ENCODE measurements around the gene FAR2.

FAR2 gene

DNA sequence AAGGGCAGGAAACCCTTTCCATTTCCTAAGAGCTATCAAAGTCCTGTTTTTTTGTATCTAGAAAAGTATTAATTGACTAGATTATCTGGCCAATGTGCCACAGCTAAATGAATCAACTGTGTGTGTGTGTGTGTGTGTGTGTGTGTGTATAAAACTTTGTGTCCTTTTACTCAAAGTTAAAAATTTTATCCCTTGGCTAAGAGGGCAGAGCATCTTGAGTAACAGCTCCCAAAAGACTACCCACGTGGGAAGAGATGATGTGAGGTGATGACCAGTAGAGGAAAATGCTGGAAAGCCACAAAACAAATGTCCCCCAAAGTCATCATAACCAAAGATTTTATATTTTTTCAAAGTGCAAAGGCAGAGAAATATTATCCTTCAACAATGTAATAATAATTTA is 90.3 kb downstream of the FAR2 start:
- Histone ChIP-seq H3K79me2 (ENCODE audit: insufficient read depth, low read length) (no peaks in the 10 kb centered on the region), H4K20me1 (ENCODE audit: low read depth, low read length) (no peaks in the 10 kb centered on the region), H3K36me3 (ENCODE audit: low read length) (no peaks in the 10 kb centered on the region), H3K27me3 (ENCODE audit: low read length) (no peaks in the 10 kb centered on the region), H3K9me3 (ENCODE audit: insufficient read depth, low read length) (no peaks in the 10 kb centered on the region), H3K9ac (ENCODE audit: low read length) (no peak overlapping the region), H3F3A (ENCODE audit: insufficient read depth) (no peaks in the 10 kb centered on the region), H3K27ac (ENCODE audit: low read depth, low read length) (no peak overlapping the region), H3K9me2 (replicated peaks; ENCODE audit: insufficient read depth, low read length) (no peaks in the 10 kb centered on the region), H3K4me3 (ENCODE audit: insufficient read depth, low read length, poor library complexity, severe bottlenecking) (no peak overlapping the region), H2AFZ (ENCODE audit: low read depth, low read length, severe bottlenecking) (no peak overlapping the region), H3K4me2 (ENCODE audit: low read depth, low read length, poor library complexity, severe bottlenecking) (no peak overlapping the region)
- TF ChIP-seq, protein P1, sequence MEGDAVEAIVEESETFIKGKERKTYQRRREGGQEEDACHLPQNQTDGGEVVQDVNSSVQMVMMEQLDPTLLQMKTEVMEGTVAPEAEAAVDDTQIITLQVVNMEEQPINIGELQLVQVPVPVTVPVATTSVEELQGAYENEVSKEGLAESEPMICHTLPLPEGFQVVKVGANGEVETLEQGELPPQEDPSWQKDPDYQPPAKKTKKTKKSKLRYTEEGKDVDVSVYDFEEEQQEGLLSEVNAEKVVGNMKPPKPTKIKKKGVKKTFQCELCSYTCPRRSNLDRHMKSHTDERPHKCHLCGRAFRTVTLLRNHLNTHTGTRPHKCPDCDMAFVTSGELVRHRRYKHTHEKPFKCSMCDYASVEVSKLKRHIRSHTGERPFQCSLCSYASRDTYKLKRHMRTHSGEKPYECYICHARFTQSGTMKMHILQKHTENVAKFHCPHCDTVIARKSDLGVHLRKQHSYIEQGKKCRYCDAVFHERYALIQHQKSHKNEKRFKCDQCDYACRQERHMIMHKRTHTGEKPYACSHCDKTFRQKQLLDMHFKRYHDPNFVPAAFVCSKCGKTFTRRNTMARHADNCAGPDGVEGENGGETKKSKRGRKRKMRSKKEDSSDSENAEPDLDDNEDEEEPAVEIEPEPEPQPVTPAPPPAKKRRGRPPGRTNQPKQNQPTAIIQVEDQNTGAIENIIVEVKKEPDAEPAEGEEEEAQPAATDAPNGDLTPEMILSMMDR (IDR thresholded peaks at IDR 0.05; ENCODE audit: insufficient read depth, low read length, poor library complexity, severe bottlenecking), result no peak
- no peak for TF ChIP-seq EZH2phosphoT487 (conservative IDR thresholded peaks at IDR 0.05; ENCODE audit: low read length)

DNA sequence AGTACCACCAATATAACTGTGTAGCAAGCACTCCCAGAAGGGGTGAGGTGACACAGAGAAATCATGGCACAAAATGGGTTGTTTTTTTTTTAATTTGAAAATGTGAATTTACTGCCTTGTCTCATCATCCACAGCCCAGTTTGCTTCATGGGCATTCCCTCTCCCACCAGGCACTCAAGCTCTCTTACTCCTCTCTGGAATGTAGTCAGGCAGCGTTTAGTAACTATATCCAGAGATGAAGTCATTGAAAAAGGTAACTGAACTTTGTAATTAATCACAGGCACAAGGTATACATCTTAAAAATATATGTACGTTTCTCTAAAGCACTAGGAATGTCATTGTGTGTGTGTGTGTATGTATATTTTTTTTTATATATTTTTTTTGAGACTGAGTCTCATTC is 91.4 kb downstream of the FAR2 start:
- Histone ChIP-seq H3K4me2 (ENCODE audit: low read depth, low read length, poor library complexity, severe bottlenecking) (no peak overlapping the region), H3K27ac (ENCODE audit: low read depth, low read length) (no peak overlapping the region), H3K9me3 (ENCODE audit: insufficient read depth, low read length) (no peaks in the 10 kb centered on the region), H3K4me3 (ENCODE audit: insufficient read depth, low read length, poor library complexity, severe bottlenecking) (no peak overlapping the region), H3K27me3 (ENCODE audit: low read length) (no peaks in the 10 kb centered on the region), H3F3A (ENCODE audit: insufficient read depth) (no peaks in the 10 kb centered on the region), H3K79me2 (ENCODE audit: insufficient read depth, low read length) (no peaks in the 10 kb centered on the region), H3K36me3 (ENCODE audit: low read length) (no peaks in the 10 kb centered on the region), H3K9me2 (replicated peaks; ENCODE audit: insufficient read depth, low read length) (no peaks in the 10 kb centered on the region), H2AFZ (ENCODE audit: low read depth, low read length, severe bottlenecking) (no peak overlapping the region), H3K9ac (ENCODE audit: low read length) (no peak overlapping the region), H4K20me1 (ENCODE audit: low read depth, low read length) (no peaks in the 10 kb centered on the region)
- TF ChIP-seq EZH2phosphoT487 (conservative IDR thresholded peaks at IDR 0.05; ENCODE audit: low read length), result no peak

DNA sequence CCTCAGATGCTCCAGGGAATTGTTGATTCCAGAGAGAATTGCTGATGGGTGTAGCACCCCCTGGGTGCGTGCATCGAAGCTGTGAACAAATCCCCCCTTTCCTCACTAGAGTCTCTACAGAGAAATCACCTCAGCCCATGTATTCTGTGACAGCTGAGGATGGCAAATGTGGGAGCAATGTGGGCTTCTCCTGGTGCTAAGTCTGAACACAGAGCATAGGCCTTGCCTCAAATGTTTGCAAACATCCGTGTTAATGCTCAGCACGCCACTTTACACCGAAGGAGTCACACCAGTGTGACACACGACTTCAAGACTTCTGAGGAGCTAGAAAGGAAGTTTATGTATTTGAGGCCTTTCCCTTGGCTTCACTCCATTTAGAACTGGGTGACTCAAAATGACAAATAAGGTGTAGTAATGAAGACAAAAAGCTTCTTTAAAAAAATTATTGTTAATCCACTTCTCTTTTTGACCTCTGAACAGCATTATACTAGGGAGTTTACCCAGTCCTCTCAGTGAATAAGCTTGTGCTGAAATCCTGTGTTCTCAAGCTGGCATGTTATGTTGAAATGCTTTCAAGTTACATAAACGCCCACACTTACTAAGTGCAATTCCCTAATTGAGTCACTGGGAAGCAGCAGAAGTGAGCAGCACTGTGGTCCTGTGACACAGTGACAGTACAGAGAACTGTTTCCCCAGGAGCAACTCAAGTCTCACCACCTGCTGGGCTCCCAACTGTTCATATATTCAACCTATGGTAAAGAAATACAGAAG is 92.9 kb downstream of the FAR2 start:
- TF ChIP-seq EZH2phosphoT487 (conservative IDR thresholded peaks at IDR 0.05; ENCODE audit: low read length), result no peak
- TF ChIP-seq, protein P1 (IDR thresholded peaks at IDR 0.05; ENCODE audit: insufficient read depth, low read length, poor library complexity, severe bottlenecking), result no peak
- H3K9me2 ChIP-seq (replicated peaks; ENCODE audit: insufficient read depth, low read length), result no peaks in the 10 kb centered on the region
- H3K36me3 ChIP-seq (ENCODE audit: low read length), result no peaks in the 10 kb centered on the region
- no peak overlapping the region for H3K4me3 ChIP-seq (ENCODE audit: insufficient read depth, low read length, poor library complexity, severe bottlenecking)
- H2AFZ ChIP-seq (ENCODE audit: low read depth, low read length, severe bottlenecking), result no peak overlapping the region
- H3K27ac ChIP-seq (ENCODE audit: low read depth, low read length), result no peak overlapping the region
- no peaks in the 10 kb centered on the region for H3K27me3 ChIP-seq (ENCODE audit: low read length)
- H3F3A ChIP-seq (ENCODE audit: insufficient read depth), result no peaks in the 10 kb centered on the region
- no peaks in the 10 kb centered on the region for H3K9me3 ChIP-seq (ENCODE audit: insufficient read depth, low read length)
- no peaks in the 10 kb centered on the region for H4K20me1 ChIP-seq (ENCODE audit: low read depth, low read length)
- H3K9ac ChIP-seq (ENCODE audit: low read length), result no peak overlapping the region
- H3K4me2 ChIP-seq (ENCODE audit: low read depth, low read length, poor library complexity, severe bottlenecking), result no peak overlapping the region
- H3K79me2 ChIP-seq (ENCODE audit: insufficient read depth, low read length), result no peaks in the 10 kb centered on the region

DNA sequence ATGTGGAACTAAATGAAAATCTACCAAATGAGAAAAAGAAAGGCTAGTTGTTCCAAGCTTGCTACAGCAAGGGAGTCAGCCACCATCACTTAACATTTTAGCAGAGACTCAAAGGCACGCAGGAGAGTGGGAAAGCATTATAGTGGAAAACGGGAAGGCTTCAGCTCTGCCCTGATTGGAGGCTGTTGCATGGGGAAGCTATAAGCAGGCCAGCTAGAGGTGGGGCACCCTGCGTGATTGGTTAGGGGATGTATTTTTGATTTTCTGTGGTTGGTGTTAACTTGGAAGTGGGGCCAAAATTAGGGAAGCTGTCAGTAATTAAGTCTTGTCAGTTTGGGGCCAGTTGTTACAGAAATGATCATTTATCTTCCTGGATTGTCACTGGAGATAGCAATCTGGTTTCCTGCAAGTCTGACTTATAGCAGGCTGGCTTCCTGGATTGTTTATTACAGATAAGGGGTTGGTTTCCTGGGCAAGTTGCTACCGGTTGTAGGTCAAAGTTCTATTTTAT is 93.9 kb downstream of the FAR2 start:
- Histone ChIP-seq H3K27me3 (ENCODE audit: low read length) (no peaks in the 10 kb centered on the region), H3K9ac (ENCODE audit: low read length) (no peak overlapping the region), H3K27ac (ENCODE audit: low read depth, low read length) (no peak overlapping the region), H4K20me1 (ENCODE audit: low read depth, low read length) (no peaks in the 10 kb centered on the region), H3K9me3 (ENCODE audit: insufficient read depth, low read length) (no peaks in the 10 kb centered on the region), H3K4me2 (ENCODE audit: low read depth, low read length, poor library complexity, severe bottlenecking) (no peak overlapping the region), H2AFZ (ENCODE audit: low read depth, low read length, severe bottlenecking) (no peak overlapping the region), H3K9me2 (replicated peaks; ENCODE audit: insufficient read depth, low read length) (no peaks in the 10 kb centered on the region), H3F3A (ENCODE audit: insufficient read depth) (no peaks in the 10 kb centered on the region), H3K36me3 (ENCODE audit: low read length) (no peaks in the 10 kb centered on the region), H3K79me2 (ENCODE audit: insufficient read depth, low read length) (no peaks in the 10 kb centered on the region), H3K4me3 (ENCODE audit: insufficient read depth, low read length, poor library complexity, severe bottlenecking) (no peak overlapping the region)
- TF ChIP-seq, protein P1 (IDR thresholded peaks at IDR 0.05; ENCODE audit: insufficient read depth, low read length, poor library complexity, severe bottlenecking), result no peak
- TF ChIP-seq EZH2phosphoT487 (conservative IDR thresholded peaks at IDR 0.05; ENCODE audit: low read length), result no peak

Measured in SU-DHL-6 (cell line).